CD4-positive, alpha-beta T cell (primary cell): ENCODE data around the gene VARS2. TPM values are rescaled to one million over a fixed set of nuclear protein-coding genes. Genes with fewer than 3 reads are reported as not detected.
A peak's percentile ranks its signal among the peaks of the same experiment; 100 is the strongest.
"Not testable (repeated sequence)": the region's sequence is repeated elsewhere in the genome, so short reads cannot be mapped to it uniquely, and the experiment has no call there.

Experiments used
- ATAC-seq: fragments of 200-7000 bp; cut with Tn5 transposase; one replicate; pipeline ENCODE4 v1.10.0; 2022; ENCODE audit warnings: mild to moderate bottlenecking; ENCODE audit not compliant: poor library complexity
- CTCF ChIA-PET: fragments of 350-600 bp; sonication (Branson Sonifier 250); formaldehyde crosslinking; loops from one replicate; lab custom pipeline; 2021; ENCODE audit warnings: antibody characterized with exemption, inconsistent platforms; lab: Charles Lee
- POLR2A ChIA-PET: fragments of 350-600 bp; sonication (Branson Sonifier 250); formaldehyde crosslinking; loops from one replicate; lab custom pipeline; 2021; ENCODE audit warnings: antibody characterized with exemption, inconsistent platforms; lab: Charles Lee
- DNase-seq, 14 experiments: peaks; one replicate each; pipeline ENCODE4 v3.0.0-alpha.2; 2013 to 2020; ENCODE audit warnings: mixed read lengths in 2 of 14
- H3K27ac ChIP-seq, 2 donors: one replicate each; pipeline versions ENCODE4 v1.5.1 to v1.7.0; 2013; ENCODE audit warnings: low read length in 2 of 2, low read depth in 1 of 2, mild to moderate bottlenecking in 1 of 2
- H3K27me3 ChIP-seq, 2 experiments: 1 replicate in 1 of 2; 2 replicates in 1 of 2; pipeline versions ENCODE4 v1.6.1 to v1.7.0; 2013; ENCODE audit warnings: low read length in 2 of 2, control low read depth in 1 of 2, mild to moderate bottlenecking in 1 of 2, moderate library complexity in 1 of 2; ENCODE audit not compliant: insufficient read depth in 2 of 2, control insufficient read depth in 1 of 2
- H3K36me3 ChIP-seq: one replicate; pipeline ENCODE4 v1.6.1; 2013; ENCODE audit warnings: low read length, control low read depth; ENCODE audit not compliant: insufficient read depth
- H3K4me1 ChIP-seq: one replicate; pipeline ENCODE4 v1.6.1; 2013; ENCODE audit warnings: low read length, control low read depth; ENCODE audit not compliant: insufficient read depth
- H3K4me3 ChIP-seq: one replicate; pipeline ENCODE4 v1.5.1; 2013; ENCODE audit warnings: mild to moderate bottlenecking, low read length, moderate library complexity
- H3K9me3 ChIP-seq, 2 experiments: 1 replicate in 1 of 2; 2 replicates in 1 of 2; pipeline versions ENCODE4 v1.6.1 to v1.7.0; 2013; ENCODE audit warnings: low read length in 2 of 2, mild to moderate bottlenecking in 2 of 2, control low read depth in 1 of 2, moderate library complexity in 1 of 2; ENCODE audit not compliant: control insufficient read depth in 1 of 2, insufficient read depth in 1 of 2
- H3K27ac Mint-ChIP-seq: one replicate; pipeline ENCODE4 v1.8.0; 2020; ENCODE audit warnings: mixed read lengths
- H3K27me3 Mint-ChIP-seq: one replicate; pipeline ENCODE4 v1.8.0; 2021; ENCODE audit warnings: mixed read lengths
- H3K36me3 Mint-ChIP-seq: one replicate; pipeline ENCODE4 v1.8.0; 2021; ENCODE audit warnings: low read depth, mixed read lengths
- H3K4me1 Mint-ChIP-seq: one replicate; pipeline ENCODE4 v1.8.0; 2021; ENCODE audit warnings: low read depth, mixed read lengths
- H3K4me3 Mint-ChIP-seq: one replicate; pipeline ENCODE4 v1.8.0; 2020; ENCODE audit warnings: mild to moderate bottlenecking, mixed read lengths
- H3K9me3 Mint-ChIP-seq: one replicate; pipeline ENCODE4 v1.8.0; 2020; ENCODE audit warnings: mixed read lengths
- intact Hi-C, 2 experiments: fragments of 100-400 bp; cut with DNase I in 1 of 2; cut with micrococcal nuclease in 1 of 2; formaldehyde crosslinking; loops; one replicate each; pipeline versions ENCODE4 v1.15.1 to v1.9.0; 2023 to 2025; cut with DNase I, micrococcal nuclease
- total RNA-seq, 174 experiments: library from RNA in 2 of 174; stranded (reverse) in 2 of 174; gene quantifications; one replicate each; pipeline ENCODE4 v1.2.3 and lab custom pipeline; 2021 to 2026
- TF ChIP-seq, protein P1 (sequence below): fragments of 200-600 bp; IDR thresholded peaks from one replicate; pipeline ENCODE4 v1.8.0; 2022; ENCODE audit warnings: antibody characterized with exemption, mild to moderate bottlenecking

VARS2 gene
- total RNA-seq, 2 experiments from 2014 or later = 19.3 to 21.7 TPM

DNA sequence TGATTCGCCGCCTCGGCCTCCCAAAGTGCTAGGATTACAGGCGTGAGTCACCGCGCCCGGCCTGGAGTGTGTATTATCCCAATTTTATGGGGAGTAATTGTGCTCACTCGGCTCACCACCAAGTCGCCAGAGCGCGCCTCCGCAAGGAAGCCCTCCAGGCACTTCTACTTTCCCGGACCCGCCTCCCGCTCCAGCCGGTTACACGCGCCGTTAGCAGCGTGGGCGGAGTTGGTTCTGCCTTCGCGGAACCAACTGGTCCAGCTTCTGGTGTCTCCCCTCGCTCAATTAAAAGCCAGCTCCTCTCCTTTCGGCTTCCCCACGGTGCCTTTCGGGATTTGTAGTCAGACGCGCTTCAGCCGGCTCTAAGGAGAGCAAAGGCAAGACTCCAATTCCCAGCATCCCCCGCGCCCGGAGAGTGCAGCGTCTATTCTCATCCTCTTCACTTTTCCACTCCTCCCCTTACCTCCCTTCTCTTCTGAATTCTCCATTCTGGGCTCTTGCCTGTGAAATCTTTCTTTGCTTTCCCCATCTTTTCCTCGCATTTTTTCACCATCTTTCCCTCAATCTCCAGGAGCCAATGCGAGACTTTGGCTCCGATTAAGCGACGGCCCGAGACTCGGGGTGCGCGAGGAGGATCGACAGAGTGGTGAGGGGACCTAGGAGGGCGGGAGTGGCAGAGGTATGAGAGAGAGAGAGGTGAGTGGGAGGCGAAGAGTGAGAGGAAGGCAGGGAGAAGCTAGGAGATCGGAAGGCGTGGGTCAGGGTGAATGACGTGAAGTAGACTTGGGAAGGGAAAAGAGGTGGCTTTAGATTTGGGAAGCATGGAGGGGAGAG lies 6.1 kb upstream of the VARS2 start, which contains the start of gene GTF2H4:
Gene GTF2H4 (plus strand): TSS at position 450 of the 834 bp plus-strand sequence.
- Histone ChIP-seq H3K27me3 (no peaks in the 10 kb centered on the region), H3K27ac (no peak within 1 kb of the TSS), H3K4me3 (peak within 1 kb of the TSS; percentile 81), H3K36me3 (peaks cover 21% of the 10 kb centered on the region), H3K9me3 (no peaks in the 10 kb centered on the region), H3K4me1 (peaks cover 15% of the 10 kb centered on the region)
- intact Hi-C loops = loop anchor here in 1 of 2 experiments (2.0 to 5.0 kb wide), 2 partner anchors 21 to 281 kb away; partner anchors contain the start of gene ATAT1
- no peaks in the 10 kb centered on the region for H3K27me3 Mint-ChIP-seq
- H3K27ac Mint-ChIP-seq = peak within 1 kb of the TSS; percentile 71
- H3K9me3 Mint-ChIP-seq = no peaks in the 10 kb centered on the region
- peak within 1 kb of the TSS; percentile 98 for H3K4me3 Mint-ChIP-seq
- ATAC-seq (peak; percentile 99), DNase-seq (peak; percentile 90 to 97 (median 94))
- CTCF ChIA-PET = interaction anchor here (0.9 to 1.0 kb wide), 2 partner anchors 172 to 179 kb away, joined by 3 read pairs; no protein-coding TSS in a partner anchor
- peaks cover 16% of the 10 kb centered on the region for H3K4me1 Mint-ChIP-seq
- TF ChIP-seq, protein P1, sequence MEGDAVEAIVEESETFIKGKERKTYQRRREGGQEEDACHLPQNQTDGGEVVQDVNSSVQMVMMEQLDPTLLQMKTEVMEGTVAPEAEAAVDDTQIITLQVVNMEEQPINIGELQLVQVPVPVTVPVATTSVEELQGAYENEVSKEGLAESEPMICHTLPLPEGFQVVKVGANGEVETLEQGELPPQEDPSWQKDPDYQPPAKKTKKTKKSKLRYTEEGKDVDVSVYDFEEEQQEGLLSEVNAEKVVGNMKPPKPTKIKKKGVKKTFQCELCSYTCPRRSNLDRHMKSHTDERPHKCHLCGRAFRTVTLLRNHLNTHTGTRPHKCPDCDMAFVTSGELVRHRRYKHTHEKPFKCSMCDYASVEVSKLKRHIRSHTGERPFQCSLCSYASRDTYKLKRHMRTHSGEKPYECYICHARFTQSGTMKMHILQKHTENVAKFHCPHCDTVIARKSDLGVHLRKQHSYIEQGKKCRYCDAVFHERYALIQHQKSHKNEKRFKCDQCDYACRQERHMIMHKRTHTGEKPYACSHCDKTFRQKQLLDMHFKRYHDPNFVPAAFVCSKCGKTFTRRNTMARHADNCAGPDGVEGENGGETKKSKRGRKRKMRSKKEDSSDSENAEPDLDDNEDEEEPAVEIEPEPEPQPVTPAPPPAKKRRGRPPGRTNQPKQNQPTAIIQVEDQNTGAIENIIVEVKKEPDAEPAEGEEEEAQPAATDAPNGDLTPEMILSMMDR = no peak
- POLR2A ChIA-PET = interaction anchor here (0.6 to 1.8 kb wide), 16 partner anchors 9 to 956 kb away, joined by 3 to 5 read pairs (median 3); partner anchors contain the start of genes DDR1, MRPS18B and PPP1R10
- H3K36me3 Mint-ChIP-seq = peaks cover 35% of the 10 kb centered on the region

DNA sequence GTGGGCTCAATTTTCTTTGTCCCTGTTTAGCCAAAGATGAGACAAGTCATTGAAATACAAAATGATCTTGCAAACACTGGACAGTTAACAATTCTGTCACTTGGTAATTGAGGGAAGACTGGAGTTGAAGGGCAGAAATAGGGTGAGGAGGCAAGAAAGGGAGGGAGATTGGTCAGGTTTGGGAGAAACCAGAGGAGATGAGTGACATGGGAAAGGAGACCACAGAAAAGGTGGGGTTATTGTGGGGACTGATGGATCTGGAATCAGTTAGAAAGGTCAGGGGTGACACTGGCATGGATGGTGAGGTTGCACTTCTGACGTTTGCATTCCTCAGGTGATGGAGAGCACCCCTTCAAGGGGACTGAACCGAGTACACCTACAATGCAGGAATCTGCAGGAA lies 5.3 kb upstream of the VARS2 start:
- Mint-ChIP-seq H3K27ac (no peak overlapping the region), H3K36me3 (peaks cover 41% of the 10 kb centered on the region), H3K27me3 (no peaks in the 10 kb centered on the region), H3K4me1 (peaks cover 22% of the 10 kb centered on the region), H3K9me3 (no peaks in the 10 kb centered on the region), H3K4me3 (peak overlapping the region; percentile 98)
- Histone ChIP-seq H3K4me1 (peaks cover 18% of the 10 kb centered on the region), H3K9me3 (no peaks in the 10 kb centered on the region), H3K27me3 (no peaks in the 10 kb centered on the region), H3K36me3 (peaks cover 21% of the 10 kb centered on the region), H3K4me3 (peak overlapping the region; percentile 81), H3K27ac (no peak overlapping the region)
- DNase-seq = no peak
- ChIA-PET POLR2A (interaction anchor here (1.4 kb wide), 1 partner anchor 291 kb away, joined by 4 read pairs; the partner anchor contains the start of genes MRPS18B and PPP1R10), CTCF (no interaction called here)
- TF ChIP-seq, protein P1 = no peak
- intact Hi-C loops = loop anchor here in 1 of 2 experiments (5.0 kb wide), 1 partner anchor 281 kb away; the partner anchor contains the start of gene ATAT1
- no peak for ATAC-seq

DNA sequence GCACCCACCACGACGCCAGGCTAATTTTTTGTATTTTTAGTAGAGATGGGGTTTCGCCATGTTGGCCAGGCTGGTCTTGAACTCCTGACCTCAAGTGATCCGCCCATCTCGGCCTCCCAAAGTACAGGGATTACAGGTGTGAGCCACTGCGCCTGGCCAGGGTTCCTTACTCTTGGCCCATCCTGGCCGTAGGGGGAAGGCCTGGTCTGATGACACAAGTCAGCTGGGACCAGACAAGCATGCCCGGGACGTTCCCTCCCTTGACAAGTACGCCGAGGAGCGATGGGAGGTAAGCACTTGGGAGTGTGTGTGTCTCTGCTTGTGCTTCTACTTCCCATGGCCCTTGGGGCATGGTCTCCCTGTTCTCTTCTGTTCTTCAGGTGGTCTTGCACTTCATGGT lies 3.6 kb upstream of the VARS2 start:
- ATAC-seq, H3K27me3 ChIP-seq, H3K27ac Mint-ChIP-seq, H3K27me3 Mint-ChIP-seq, H3K9me3 Mint-ChIP-seq, CTCF ChIA-PET, H3K27ac ChIP-seq, H3K9me3 ChIP-seq, H3K4me3 ChIP-seq, DNase-seq: not testable (repeated sequence)
- Mint-ChIP-seq H3K4me3 (peak overlapping the region; percentile 50), H3K36me3 (peaks cover 45% of the 10 kb centered on the region), H3K4me1 (peaks cover 34% of the 10 kb centered on the region)
- intact Hi-C loops = loop anchor here in 1 of 2 experiments (10.0 kb wide), 1 partner anchor 586 kb away; the partner anchor contains the start of gene TRIM39
- H3K36me3 ChIP-seq = peaks cover 21% of the 10 kb centered on the region
- POLR2A ChIA-PET = interaction anchor here (0.9 kb wide), 1 partner anchor 43 kb away, joined by 4 read pairs; no protein-coding TSS in a partner anchor
- H3K4me1 ChIP-seq = peaks cover 32% of the 10 kb centered on the region
